22Rv1 (cell line): Measurements from ENCODE around the gene BTBD9.

Experiments
- CTCF ChIP-seq: fragments of 450-650 bp; IDR thresholded peaks from 2 replicates; pipeline ENCODE4 v1.5.1; 2017; ENCODE audit warnings: mild to moderate bottlenecking
- ZFX ChIP-seq: fragments of 450-650 bp; IDR thresholded peaks from 2 replicates; pipeline ENCODE4 v1.6.1; 2017; ENCODE audit warnings: antibody characterized with exemption, borderline replicate concordance

- TF ChIP-seq CTCF (no peak), ZFX (no peak)
Observed at GRCh38 chr6:38524436-38525145, 115.1 kb downstream of the BTBD9 start.
